Coronary artery (tissue), 2 donors: Measurements from ENCODE around the gene LRTM2.
A peak's percentile ranks its signal among the peaks of the same experiment; 100 is the strongest.

ENCODE experiments used
- DNase-seq: peaks from one replicate; pipeline ENCODE4 v3.0.0-alpha.2; 2017; ENCODE audit warnings: low spot score
- H3K27ac ChIP-seq, 2 donors: fragments of 200-600 bp; sonication (generic); one replicate each; pipeline ENCODE4 v1.5.1; 2016 to 2019
- H3K4me3 ChIP-seq: fragments of 200-600 bp; sonication (generic); 2 replicates; pipeline ENCODE4 v1.5.1; 2016; ENCODE audit warnings: mild to moderate bottlenecking, moderate library complexity
- CTCF ChIP-seq: fragments of 200-600 bp; sonication (generic); IDR thresholded peaks from one replicate; pipeline ENCODE4 v1.5.1; 2019; ENCODE audit warnings: antibody characterized with exemption

LRTM2 gene

GRCh38 chr12:1841586-1842182 is 21.3 kb downstream of the LRTM2 start:
- Histone ChIP-seq H3K27ac (no peak overlapping the region), H3K4me3 (no peak overlapping the region)
- DNase-seq: no peak
- no peak for TF ChIP-seq CTCF

DNA sequence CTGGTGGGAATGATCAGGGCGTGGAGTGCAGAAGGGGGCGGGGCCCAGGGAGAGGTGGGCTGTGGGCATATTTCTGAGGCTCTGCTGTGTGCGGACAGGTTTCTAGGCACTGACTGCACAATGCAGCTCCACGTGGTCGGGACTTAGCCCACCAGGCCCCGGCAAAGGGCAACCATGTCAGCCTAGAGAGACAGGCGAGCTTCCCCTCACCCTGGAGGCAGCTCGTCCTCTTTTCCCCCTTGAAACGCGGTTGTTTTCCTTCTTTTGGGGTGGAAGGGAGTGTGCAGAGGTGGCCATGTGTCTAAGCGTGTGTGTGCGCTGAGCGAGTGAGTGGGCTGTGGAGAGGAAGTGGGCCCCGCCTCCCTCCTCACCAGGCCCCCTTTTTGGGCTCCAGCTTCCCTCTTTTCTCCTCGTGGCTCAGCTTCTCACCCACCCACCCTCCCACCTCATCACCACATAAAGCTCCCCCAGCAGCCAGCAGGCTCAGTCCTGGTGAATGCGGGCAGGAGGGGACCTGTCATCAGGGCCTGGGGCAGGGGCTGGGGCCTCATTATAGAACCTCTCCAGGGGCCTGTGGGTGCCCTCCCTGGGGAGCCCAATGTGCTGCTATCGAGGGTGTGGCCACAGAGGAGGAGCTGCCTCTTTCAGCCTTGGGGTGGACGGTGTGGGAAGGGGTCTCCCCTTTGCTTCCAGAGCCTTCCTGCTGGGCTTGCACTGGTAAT is 22.0 kb downstream of the LRTM2 start:
- TF ChIP-seq CTCF: no peak
- Histone ChIP-seq H3K4me3 (no peak overlapping the region), H3K27ac (no peak overlapping the region)
- peak; percentile 61 for DNase-seq

DNA sequence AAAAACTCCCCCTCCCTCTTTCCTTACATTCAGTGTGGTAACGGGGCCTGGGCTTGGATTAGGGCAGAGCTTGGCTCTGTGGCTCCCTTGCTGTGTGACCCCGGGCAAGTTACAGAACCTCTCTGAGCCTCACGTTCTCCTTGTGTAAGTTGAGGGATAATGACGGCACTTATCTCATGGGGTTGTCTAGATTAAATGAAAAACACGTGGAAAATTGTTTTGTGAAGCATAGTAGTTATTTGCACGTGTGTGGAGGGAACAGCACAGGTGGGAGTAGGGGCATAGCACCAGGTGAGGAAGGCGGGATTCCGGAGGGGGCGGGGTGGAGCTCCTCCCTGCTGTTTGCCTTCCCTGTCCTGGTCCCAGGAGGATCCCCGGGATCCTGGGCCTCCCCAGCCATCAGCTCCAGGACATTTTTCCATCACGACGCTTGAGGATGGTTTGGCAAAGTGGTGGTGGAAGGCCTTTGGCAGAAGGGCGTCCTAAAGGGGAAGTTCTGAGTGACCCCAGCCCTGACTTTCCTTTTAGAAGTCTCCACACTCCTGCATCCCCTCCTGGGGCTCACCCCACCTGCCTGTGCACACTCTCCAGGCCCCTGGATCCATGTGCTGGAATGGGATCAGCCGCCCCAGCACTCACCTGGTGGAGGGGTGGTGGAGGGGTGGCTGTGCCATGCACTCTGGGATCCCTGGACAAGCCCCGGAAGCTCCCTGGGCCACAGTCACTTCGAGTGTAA is 22.7 kb downstream of the LRTM2 start:
- Histone ChIP-seq H3K27ac (no peak overlapping the region), H3K4me3 (no peak overlapping the region)
- no peak for TF ChIP-seq CTCF
- DNase-seq: no peak

DNA sequence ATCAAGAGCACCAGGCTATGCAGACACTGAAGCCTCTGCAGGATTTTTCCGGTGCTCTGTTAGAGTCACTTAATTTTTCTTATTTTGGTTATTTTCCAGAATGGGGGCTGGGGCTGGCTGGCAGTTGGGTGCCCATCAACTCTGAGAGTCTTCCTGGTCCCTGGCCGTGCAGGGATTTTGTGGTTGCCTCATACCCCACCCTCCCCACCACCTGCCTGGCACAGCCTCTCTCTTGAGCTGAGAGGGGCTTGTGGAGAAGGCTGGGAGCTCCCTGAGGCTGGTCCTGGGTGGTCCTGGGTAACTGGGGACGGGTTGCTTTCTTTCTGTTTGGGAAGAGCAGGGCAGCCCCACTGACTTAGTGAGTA is 23.3 kb downstream of the LRTM2 start:
- peak; percentile 43 for DNase-seq
- TF ChIP-seq CTCF: no peak
- no peak overlapping the region for H3K4me3 ChIP-seq
- no peak overlapping the region for H3K27ac ChIP-seq

DNA sequence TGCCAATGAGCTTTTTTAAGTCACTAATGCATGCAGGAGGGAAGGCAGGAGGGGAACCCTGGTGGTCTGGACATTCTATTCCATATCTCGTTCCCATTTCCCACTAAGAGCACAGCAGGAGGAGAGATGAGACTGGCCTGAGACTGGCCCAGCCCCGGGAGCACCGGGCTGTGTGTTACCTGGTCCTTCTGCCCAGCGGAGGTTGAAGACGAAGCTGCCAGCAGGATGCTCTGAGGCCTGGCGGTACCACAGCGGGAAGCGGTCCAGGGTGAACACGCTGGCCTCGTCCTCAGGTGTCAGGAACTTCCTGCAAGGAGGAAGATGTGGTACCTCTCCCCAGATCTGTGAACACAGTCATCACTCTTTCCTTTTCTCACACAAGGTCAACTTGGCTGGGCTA is 23.9 kb downstream of the LRTM2 start:
- peak; percentile 60 for DNase-seq
- TF ChIP-seq CTCF: no peak
- Histone ChIP-seq H3K4me3 (no peak overlapping the region), H3K27ac (no peak overlapping the region)

DNA sequence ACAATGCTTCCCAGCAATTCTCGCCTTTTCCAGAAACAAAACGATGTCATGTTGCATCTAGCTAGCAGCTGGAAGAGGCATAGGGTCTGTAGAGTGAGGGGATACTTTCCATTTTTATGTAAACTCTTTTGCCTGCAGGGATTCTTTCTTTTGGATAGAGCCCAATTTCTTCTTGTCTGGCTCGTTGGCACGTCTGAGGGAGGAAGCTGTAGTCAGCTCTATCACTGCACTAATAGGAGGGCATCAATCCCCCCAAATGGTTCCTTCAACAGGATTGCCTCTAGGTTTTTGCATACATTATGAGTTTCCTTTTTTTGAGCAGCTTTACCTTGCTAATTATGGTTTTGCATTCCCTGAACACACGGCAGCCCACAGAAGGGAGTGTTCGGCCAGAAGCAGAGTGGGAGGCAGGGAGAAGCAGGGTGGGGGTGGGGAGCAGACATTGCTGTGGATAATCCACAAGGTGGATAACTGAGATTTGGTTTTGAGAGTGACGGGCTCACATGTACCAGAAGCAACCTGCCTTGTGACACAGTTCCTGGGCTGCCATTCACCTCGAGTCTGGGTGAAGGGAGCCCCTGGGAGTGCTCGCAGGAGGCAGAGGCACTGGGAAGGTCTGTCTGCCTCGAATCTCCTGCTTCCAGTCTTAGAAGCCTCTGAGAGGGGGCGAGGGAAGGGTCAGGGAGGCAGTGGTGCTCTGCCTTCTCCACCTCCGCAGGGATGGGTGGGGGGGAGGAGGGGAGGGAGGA is 24.5 kb downstream of the LRTM2 start:
- Histone ChIP-seq H3K4me3 (no peak overlapping the region), H3K27ac (no peak overlapping the region)
- no peak for TF ChIP-seq CTCF
- DNase-seq: no peak
